ENCODE results near the gene EPHA6.

The EPHA6 gene

DNA sequence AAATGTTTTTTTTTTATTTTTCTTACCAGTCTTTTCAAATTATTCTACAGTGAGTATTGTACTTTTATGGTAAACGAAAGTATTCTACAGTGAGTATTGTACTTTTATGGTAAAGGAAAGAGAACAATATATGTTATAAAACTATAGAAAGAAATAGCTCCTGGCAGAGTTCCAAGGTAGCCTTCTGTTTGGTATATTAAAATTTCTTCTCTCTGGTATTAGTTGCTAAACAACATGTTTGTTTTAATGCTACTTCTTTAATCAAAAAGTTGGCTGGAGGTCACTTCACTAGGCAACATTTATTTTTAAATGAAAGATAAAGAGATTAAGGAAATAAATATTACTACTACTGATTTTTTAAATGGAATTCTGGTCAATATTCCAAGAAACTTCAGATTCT, 841.6 kb downstream of the EPHA6 start:
- TF ChIP-seq, protein P1, sequence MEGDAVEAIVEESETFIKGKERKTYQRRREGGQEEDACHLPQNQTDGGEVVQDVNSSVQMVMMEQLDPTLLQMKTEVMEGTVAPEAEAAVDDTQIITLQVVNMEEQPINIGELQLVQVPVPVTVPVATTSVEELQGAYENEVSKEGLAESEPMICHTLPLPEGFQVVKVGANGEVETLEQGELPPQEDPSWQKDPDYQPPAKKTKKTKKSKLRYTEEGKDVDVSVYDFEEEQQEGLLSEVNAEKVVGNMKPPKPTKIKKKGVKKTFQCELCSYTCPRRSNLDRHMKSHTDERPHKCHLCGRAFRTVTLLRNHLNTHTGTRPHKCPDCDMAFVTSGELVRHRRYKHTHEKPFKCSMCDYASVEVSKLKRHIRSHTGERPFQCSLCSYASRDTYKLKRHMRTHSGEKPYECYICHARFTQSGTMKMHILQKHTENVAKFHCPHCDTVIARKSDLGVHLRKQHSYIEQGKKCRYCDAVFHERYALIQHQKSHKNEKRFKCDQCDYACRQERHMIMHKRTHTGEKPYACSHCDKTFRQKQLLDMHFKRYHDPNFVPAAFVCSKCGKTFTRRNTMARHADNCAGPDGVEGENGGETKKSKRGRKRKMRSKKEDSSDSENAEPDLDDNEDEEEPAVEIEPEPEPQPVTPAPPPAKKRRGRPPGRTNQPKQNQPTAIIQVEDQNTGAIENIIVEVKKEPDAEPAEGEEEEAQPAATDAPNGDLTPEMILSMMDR (IDR thresholded peaks at IDR 0.05; ENCODE audit: insufficient read depth, low read depth, low read length, missing control alignments) = no peak
- DNase-seq (ENCODE audit: low read depth) = no peak
- no peak overlapping the region for H3K4me3 ChIP-seq (ENCODE audit: low read length)

DNA sequence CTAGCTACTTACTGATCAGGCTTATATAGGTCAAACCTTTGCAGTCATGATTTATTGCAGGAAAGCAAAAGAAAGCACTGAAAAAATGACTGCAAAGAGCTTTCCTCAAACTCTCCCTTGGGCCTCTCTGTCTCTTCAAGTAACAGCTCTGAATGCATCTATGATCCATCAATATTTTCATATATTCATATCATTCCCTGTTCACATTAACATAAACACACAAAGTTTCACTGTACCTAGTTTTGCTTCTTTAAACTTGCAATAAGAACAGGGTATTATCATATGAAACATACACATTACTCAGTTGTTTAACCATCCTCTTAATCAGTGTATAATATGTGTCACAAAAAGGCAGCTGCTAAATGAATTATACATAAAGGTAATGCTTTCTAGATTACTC, 842.2 kb downstream of the EPHA6 start:
- TF ChIP-seq, protein P1 (IDR thresholded peaks at IDR 0.05; ENCODE audit: insufficient read depth, low read depth, low read length, missing control alignments) = no peak

DNA sequence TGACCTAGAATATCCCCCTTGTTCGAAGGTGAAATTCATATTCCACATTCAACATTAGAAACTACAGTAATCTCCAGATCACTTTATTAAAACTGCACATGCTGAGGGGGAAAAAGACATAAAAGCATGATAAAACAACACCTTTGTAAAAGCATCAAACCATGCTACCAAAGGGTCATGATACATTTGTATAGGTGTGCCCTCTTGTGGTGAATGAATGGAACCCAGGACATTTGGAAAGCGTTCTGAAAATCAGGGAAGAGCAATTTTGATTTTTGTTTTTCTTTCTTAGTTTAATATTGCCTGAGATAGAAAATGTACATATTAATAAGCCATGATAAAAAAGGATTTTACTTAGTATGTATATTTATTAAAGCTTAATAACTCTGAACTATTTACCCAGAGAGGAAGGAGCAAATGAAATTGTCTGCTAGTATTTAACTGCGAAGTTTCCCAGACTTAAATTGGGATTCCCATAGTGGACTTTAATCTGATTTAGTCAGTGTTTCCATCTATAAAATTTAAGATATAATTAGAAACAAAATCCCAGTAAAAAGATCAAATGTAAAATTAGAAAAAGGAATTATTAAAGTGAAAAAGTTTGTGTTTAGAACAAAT, 844.4 kb downstream of the EPHA6 start:
- TF ChIP-seq, protein P1 (IDR thresholded peaks at IDR 0.05; ENCODE audit: insufficient read depth, low read depth, low read length, missing control alignments) = peak; percentile 78
- DNase-seq (ENCODE audit: low read depth) = peak; percentile 51
- no peak overlapping the region for H3K4me3 ChIP-seq (ENCODE audit: low read length)

More for the DNA sequence above, 842.2 kb downstream of the EPHA6 start:
- DNase-seq (ENCODE audit: low read depth) = no peak
- H3K4me3 ChIP-seq (ENCODE audit: low read length) = no peak overlapping the region

DNA sequence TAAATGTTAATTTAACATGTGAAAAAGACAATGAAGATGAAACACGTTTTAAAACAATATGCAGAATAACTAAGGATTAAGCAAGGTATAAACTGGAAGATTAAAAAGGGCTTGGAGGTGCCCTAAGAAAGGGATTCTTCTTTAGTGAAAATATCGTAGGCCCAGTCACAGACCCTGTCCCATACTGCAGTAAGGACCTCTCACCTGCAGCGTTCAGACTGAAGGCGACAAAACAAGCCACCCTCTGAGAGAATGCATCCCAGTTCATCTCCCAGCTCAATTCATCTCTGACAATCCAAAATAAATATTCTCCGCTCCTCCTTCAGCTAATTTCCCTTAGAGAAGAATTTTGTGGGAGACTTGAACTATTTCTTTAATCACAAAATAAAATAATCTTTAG, 847.9 kb downstream of the EPHA6 start:
- H3K4me3 ChIP-seq (ENCODE audit: low read length) = no peak overlapping the region
- DNase-seq (ENCODE audit: low read depth) = no peak
- TF ChIP-seq, protein P1 (IDR thresholded peaks at IDR 0.05; ENCODE audit: insufficient read depth, low read depth, low read length, missing control alignments) = no peak

DNA sequence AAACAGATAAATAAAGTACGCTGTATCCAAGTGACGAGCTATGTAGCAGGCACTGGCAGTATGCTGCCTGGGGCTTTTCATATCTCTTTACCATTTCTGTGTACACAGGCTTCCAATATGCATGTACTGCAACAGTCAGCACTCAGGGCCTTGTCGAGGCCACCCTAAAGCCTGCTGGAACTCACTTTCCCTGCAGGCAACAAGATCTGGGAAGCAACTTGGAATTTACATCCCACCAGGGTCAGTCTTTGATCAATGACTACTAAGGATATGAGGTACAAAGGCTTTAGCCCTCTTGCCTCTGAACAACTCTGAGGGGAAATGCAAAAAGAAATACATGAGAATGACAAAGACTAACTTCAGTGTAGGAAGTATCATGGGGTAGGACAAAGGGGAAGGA, 848.4 kb downstream of the EPHA6 start:
- no peak overlapping the region for H3K4me3 ChIP-seq (ENCODE audit: low read length)
- DNase-seq (ENCODE audit: low read depth) = no peak
- TF ChIP-seq, protein P1 (IDR thresholded peaks at IDR 0.05; ENCODE audit: insufficient read depth, low read depth, low read length, missing control alignments) = no peak

DNA sequence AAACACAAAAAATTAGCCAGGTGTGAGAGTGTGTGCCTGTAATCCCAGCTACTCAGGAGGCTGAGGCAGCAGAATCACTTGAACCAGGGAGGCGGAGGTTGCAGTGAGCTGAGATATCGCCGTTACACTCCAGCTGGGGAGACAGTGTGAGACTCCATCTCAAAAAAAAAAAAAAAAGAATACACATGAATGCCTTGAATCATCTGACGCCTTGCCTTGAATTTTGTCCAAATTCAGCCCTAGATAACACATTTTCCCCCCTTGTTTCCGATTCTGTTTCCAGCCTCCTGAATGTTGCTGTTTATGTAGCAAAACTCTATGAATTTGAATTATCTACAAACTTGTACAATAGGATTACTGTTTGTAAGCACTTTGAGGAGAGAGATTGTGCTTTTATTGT, 851.5 kb downstream of the EPHA6 start:
- DNase-seq (ENCODE audit: low read depth) = no peak
- TF ChIP-seq, protein P1 (IDR thresholded peaks at IDR 0.05; ENCODE audit: insufficient read depth, low read depth, low read length, missing control alignments) = no peak
- H3K4me3 ChIP-seq (ENCODE audit: low read length) = no peak overlapping the region

DNA sequence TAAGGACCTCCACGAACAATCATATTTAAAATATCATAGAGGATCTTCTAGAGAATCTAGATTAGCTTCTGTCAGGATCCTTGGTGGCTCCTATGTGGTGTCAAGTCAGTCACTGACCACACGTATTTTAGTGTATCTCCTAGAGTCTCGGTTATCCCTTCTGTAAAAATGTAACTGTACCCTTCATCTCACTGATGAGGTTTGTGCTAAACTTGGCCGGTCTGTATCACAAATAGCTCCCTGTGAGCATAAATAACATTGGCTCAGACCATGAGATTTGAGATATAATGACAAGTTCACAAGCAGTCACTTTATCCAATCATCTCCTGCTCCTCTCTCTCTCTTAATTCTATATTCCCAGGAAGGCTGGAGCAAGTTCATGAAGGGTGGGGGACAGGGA, 856.6 kb downstream of the EPHA6 start:
- TF ChIP-seq, protein P1 (IDR thresholded peaks at IDR 0.05; ENCODE audit: insufficient read depth, low read depth, low read length, missing control alignments) = no peak
- no peak overlapping the region for H3K4me3 ChIP-seq (ENCODE audit: low read length)
- no peak for DNase-seq (ENCODE audit: low read depth)
